ENCODE results near the gene SYT1.

The SYT1 gene

GRCh38 chr12:79454338-79454843 is 589.8 kb downstream of the SYT1 start:
- no peak for DNase-seq

GRCh38 chr12:79455286-79455685 is 590.7 kb downstream of the SYT1 start:
- DNase-seq = no peak

GRCh38 chr12:79482323-79482722 is 617.7 kb downstream of the SYT1 start:
- no peak for DNase-seq

GRCh38 chr12:79482921-79483320 is 618.3 kb downstream of the SYT1 start:
- DNase-seq = no peak

GRCh38 chr12:79486154-79486553 is 621.6 kb downstream of the SYT1 start:
- no peak for DNase-seq

GRCh38 chr12:79487386-79488110 is 623.0 kb downstream of the SYT1 start:
- no peak for DNase-seq

All from activated T-cell treated with anti-CD3 and anti-CD28 coated beads for 4 hours (primary cell).